HG03196 (cell line): Measurements from ENCODE around the gene DLD.
A peak's percentile ranks its signal among the peaks of the same experiment; 100 is the strongest.
"Not testable (repeated sequence)": the region's sequence is repeated elsewhere in the genome, so short reads cannot be mapped to it uniquely, and the experiment has no call there.

ENCODE experiments used
- ATAC-seq: cut with Tn5 transposase; IDR thresholded peaks from one replicate; pipeline ENCODE4 v1.9.1; 2021; ENCODE audit not compliant: unreplicated experiment

The DLD gene, protein sequence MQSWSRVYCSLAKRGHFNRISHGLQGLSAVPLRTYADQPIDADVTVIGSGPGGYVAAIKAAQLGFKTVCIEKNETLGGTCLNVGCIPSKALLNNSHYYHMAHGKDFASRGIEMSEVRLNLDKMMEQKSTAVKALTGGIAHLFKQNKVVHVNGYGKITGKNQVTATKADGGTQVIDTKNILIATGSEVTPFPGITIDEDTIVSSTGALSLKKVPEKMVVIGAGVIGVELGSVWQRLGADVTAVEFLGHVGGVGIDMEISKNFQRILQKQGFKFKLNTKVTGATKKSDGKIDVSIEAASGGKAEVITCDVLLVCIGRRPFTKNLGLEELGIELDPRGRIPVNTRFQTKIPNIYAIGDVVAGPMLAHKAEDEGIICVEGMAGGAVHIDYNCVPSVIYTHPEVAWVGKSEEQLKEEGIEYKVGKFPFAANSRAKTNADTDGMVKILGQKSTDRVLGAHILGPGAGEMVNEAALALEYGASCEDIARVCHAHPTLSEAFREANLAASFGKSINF

DNA sequence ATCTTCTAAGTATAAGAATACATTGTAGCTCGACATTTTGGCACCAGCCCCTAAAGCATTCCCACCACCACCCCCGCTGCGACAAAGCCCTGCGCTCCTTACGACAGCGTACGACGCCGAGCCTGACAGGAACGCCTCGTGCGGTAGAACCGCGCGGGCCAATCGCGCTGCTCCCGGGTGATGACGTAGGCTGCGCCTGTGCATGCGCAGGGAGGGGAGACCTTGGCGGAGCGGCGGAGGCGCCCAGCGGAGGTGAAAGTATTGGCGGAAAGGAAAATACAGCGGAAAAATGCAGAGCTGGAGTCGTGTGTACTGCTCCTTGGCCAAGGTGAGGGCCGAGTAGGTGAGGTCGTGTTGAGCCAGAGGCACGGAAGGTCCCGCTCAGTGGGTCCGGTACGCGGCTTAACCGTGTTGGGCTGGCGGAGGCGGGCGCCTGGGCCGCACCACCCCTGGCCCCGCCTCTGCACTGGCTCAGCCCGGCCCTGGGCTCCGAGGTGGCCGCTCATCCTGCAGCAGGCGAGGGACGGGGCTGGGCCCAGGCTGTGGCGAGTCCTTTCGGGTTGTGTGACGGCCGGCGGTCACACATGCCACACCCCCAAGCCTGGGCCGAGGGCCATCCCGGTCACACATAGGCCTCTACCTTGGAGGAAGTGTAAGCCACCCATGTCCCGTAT lies at the start of gene DLD:
Gene DLD (plus strand): TSS at position 222 of the 674 bp plus-strand sequence. CDS start 68 bp downstream, at position 290.
- peak; percentile 99 for ATAC-seq

GRCh38 chr7:107842213-107842612 lies 48.8 kb upstream of the DLD start:
- no peak for ATAC-seq

DNA sequence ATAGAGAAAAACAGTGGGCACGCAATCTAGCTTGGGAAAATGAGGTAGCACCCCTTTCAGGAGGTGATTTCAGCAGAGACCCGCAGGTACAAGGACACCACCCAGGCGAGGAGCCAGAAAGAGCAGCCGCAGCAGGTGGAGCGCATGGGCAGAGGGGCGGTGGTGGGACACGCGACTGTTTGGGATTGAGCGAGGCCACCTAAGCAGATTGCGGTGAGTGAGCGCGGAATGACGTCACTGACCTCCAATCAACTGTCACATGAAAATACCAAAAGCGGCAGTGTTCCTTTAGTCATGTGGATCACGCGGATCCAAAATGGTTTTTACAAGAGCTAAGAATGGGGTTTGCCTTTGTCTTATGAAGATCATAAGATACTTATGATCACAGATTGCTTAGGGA lies 47.8 kb upstream of the DLD start:
- no peak for ATAC-seq

GRCh38 chr7:107846324-107846723 lies 44.7 kb upstream of the DLD start:
- no peak for ATAC-seq

DNA sequence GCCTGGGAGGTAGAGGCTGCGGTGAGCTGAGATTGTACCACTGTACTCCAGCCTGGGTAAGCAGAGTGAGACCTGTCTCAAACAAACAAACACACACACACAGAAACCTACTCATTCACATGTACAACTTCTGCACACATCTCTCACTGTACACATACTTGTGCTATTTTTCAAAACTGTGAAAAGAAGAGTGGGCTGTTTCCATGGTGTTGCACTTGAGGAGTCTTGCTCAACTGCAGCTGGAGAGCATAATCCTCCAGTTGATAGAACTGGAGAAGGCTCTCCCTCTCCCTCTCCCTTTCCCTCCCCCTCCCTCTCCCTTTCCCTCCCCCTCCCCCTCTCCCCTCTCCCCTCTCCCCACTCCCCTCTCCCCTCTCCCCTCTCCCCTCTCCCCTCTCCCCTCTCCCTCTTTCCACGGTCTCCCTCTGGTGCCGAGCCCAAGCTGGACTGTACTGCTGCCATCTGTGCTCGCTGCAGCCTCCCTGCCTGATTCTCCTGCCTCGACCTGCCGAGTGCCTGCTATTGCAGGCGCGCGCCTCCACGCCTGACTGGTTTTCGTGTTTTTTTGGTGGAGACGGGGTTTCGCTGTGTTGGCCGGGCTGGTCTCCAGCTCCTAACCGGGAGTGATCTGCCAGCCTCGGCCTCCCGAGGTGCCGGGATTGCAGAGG lies 43.7 kb upstream of the DLD start:
- ATAC-seq, result no peak

DNA sequence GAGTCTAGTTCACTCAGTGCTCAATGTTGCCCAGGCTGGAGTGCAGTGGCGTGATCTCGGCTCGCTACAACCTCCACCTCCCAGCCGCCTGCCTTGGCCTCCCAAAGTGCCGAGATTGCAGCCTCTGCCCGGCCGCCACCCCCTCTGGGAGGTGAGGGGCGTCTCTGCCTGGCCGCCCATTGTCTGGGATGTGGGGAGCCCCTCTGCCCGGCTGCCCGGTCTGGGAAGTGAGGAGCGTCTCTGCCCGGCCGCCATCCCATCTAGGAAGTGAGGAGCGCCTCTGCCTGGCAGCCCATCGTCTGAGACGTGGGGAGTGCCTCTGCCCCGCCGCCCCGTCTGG lies 43.2 kb upstream of the DLD start:
- not testable (repeated sequence) for ATAC-seq

- not testable (repeated sequence) for ATAC-seq
Measured at GRCh38 chr7:107848211-107848610, 42.8 kb upstream of the DLD start.

- no peak for ATAC-seq
Measured at GRCh38 chr7:107850216-107850615, 40.8 kb upstream of the DLD start.

DNA sequence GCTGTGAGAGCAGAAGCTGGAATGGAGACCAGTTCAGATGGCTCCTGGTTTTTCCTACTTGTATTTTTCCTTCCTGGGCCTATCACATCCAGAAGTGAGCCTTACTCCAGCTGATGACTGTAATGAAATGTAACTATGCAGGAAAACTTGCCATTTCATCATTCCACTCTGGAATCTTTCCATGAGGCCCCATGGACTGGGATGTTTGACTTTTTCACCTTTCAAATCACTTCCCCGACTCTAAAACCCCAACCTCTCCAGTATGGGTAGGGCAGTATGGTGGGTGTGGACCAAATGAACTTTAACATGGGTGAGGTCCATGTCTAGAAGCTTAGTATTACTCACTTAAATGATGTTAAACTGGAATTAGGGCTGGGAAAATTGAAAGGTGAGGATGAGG lies 40.3 kb upstream of the DLD start:
- ATAC-seq, result no peak

DNA sequence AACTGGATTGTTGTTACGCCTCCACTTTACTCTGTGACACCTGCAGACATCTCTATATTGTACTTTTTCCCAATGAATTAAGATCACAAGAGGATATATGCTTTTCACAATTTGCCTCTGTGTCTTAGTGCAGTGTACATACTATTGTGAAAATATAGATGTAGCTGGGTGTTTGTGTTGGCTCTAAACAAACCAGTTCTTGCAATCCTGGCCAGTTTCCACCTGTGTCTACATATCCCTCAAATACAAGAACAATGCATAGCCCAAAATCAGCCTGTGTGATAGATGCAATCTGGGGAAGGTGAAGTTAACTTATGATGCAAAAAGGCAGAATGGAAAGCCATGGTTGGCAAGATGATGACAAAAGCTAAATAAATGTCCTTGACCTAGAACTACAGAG lies 36.5 kb upstream of the DLD start:
- ATAC-seq, result no peak

- no peak for ATAC-seq
Measured at GRCh38 chr7:107854989-107855388, 36.0 kb upstream of the DLD start.

GRCh38 chr7:107856806-107857540 lies 34.0 kb upstream of the DLD start:
- no peak for ATAC-seq

- no peak for ATAC-seq
Measured at GRCh38 chr7:107857541-107857912, 33.5 kb upstream of the DLD start.

- no peak for ATAC-seq
Measured at GRCh38 chr7:107858280-107858679, 32.7 kb upstream of the DLD start.

DNA sequence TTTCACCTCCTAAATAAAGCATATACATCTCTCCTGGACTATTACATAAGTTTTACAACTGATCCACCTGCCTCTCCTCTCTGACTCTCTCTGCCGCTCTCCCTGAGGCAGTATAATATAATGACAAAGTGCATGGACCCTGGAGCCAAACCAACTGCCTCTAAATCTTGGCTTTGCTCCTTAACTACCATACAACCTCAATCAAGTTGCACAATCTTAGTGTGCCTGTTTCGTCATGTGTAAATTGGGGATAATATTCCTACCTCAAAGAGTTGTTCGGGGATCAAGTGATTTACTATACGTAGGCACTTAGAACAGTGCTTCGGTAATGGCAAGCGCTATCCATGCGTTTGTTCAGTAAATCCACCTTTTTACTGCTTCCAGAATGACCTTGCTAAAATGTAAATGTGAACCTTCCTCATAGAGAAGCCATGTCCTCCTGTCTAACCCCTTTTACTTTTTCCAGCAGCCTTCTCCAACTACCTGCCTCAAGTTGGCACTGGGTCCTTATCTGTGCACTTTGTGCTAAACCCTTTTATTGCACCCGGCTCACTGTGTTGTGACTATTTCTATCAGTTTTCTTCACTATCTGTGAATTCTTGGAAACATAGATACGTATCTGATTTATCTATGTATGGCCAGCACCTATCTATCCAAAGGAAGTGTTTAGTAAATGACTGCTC lies 30.6 kb upstream of the DLD start:
- ATAC-seq, result no peak

GRCh38 chr7:107860981-107861652 lies 29.9 kb upstream of the DLD start:
- ATAC-seq, result no peak

- ATAC-seq, result no peak
Measured at GRCh38 chr7:107865956-107866775, 24.8 kb upstream of the DLD start.

DNA sequence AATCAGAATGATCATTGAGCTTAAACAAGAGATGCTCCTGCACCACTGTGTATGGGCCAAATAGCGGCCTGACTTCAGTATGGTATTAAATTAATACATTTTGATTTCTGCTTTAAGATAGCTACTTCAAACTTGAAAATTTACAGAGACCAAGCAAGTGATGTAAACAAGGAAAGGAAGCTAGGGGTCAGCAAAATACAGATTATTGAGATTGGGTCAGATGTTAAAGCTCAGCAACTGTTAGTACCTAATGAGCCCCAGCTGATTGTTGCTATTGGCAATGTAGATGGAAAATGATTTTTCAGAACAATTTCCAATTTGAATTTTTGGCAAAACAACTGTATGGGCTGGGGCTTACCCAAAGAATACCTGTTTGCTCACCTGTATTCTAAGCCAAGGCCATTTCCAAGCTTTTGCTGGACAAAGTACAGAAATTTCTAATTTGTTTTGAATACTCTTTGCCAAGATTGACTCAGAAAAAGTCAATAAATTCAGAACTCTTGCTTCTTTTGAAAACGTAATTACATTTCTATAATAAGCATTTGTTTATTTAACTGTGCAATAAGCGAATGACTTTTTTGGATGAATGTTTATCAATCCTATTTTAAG lies 23.0 kb upstream of the DLD start:
- no peak for ATAC-seq
